C1 segment of cervical spinal cord (tissue), 14 donors: ENCODE data around the gene ISL2.

Source experiments
- DNase-seq, 14 donors: peaks; one replicate each; lab custom pipeline; 2025; lab: John Stamatoyannopoulos, UW

The ISL2 gene

DNA sequence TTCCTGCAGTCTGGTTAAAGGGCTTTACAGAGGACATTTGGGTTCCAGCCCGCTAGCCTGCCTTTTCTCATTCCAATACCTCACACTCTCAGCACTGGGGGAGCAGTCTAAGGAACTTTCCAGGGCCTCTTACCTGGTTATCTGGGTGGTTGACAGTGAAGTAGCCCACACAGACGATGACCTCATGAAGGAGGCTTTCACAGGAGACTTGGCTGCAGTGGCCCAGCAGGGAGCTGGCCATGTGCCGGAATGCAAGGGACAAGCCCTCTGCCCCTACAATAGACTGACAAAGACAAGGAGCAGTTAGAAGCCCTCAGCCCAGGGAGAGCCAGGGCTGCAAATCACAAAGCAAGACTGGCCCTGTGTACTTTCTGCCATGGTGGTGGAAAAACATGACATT is 39.5 kb downstream of the ISL2 start:
- DNase-seq = no peak

DNA sequence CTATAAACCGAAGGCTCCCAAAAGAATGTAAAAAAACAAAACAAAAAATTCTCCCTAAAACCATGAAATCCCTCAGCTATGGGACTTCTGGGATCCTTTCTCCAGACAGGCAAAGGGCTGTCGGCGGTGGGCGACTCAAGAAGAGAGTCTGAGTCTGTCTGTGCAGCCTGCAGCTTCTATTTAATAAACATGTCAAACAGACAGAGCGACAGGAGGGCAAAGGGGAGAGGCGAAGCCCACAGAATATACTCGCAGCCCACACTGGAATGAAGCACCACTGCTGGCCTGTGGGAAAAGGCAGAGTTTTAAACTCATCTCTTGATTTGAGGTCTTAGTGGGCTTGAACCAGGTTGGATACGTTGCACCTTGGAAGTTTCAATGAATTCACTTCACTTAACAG is 40.2 kb downstream of the ISL2 start:
- DNase-seq = no peak

GRCh38 chr15:76377217-76377616 is 40.6 kb downstream of the ISL2 start:
- no peak for DNase-seq

DNA sequence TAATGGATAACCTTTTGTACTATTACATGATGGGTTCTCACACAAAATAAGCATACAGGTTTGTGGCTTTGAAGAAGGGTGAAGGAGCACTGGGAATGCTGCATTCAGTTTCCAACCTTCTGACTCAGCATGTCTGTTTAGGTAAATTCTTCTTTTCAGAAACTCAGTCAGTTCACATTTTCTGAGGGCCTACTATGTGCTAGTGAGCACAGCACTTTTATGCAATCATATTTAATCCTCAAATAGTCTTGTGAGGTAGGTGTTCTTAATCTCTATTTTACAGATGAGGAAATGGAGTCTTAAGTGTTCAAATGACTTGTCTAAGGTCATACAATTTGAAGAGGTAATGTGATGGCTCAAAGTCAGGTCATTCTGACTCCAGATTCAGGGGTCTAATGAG is 41.2 kb downstream of the ISL2 start:
- DNase-seq = no peak

DNA sequence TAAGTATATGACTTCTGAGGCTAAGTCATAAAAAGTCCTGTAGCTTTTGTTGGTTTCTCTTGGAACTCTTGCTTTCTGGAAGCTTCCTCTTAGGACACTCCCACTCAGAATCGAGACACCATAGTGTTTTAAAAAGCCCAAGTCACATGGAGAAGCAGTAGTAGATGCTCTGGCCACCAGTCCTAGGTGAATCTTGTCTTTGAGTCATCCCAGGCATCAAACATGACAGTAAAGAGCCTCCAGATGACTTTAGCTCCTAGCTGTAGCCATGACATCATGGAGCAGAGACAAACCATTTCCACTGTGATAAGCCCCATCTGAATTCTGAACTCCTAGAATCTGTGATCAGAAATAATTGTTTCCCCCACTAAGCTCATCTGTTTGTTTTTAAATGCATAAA is 42.1 kb downstream of the ISL2 start:
- DNase-seq = no peak

DNA sequence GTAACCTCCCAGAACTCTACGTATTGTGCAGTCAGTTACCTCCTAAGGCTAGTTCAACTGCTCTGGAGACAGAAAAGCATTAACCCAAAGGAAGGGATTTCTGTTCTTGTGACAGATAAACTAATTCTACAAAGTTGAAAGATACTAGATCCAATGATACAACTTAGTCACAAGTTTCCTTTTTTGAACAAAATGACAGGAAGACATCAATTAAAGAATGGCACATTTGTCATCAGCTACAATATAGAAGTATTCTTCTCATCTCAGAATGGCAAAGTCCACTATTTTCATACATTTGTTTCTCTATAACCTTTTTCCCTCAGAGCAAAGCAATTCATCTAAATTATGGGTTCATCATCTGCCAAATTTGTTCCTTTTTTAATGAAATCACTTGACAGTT is 43.7 kb downstream of the ISL2 start:
- DNase-seq = no peak

- peak in 1 of 14 donors; percentile 58 for DNase-seq
These were observed 44.8 kb downstream of the ISL2 start for GRCh38 chr15:76381366-76381765.

DNA sequence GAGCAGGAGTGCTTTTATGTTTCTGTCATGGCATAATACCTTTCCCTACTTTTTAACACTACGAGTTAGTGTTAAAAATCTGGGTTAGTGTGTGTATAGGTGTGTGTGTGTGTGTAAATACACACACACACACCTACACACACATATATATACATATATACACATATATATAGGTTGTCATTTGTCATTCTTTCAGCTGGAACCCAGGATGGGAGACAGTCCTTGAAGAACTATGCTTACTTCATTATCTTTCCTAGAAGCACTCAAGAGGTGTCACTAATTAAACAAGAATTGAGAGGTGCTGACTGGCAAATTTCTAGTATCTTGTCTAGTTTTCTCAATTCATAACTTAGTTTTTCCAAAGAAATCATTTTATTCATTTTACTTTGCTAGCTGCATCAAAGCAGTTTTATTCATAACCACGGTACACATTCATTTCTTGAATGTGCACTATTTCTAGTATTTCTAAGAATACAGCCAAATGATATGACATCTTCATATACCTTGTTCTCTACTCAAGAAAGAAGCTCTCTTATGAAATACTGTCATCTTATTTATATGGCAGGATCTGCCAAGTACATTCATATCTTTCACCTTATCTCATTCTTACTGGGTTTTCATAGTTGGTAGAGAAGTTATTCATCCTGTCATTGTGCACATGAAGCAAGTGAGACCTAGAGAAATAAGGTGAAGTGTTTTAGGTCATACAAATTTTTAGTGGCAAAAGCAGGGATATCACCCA is 46.6 kb downstream of the ISL2 start:
- DNase-seq = no peak

DNA sequence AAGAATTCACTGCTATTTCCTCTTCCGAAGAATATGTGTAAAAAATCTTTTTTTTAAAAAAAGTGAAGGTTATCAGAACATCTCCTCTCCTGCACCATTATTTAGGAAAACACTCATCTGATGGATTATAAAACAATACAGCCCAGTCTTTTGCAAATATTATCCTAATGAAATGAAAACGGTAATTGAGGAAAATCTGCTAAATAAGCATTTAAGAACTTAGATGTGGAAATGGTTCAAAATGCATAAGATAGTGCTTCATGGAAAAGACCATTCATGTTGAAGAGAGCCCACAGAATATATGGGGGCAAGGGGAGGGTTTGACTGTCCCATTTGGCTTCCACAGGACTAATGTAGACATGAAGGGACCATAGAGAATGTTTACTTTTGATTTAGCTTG is 47.8 kb downstream of the ISL2 start:
- no peak for DNase-seq

- DNase-seq = no peak
These were observed 49.6 kb downstream of the ISL2 start for GRCh38 chr15:76386178-76386577.

DNA sequence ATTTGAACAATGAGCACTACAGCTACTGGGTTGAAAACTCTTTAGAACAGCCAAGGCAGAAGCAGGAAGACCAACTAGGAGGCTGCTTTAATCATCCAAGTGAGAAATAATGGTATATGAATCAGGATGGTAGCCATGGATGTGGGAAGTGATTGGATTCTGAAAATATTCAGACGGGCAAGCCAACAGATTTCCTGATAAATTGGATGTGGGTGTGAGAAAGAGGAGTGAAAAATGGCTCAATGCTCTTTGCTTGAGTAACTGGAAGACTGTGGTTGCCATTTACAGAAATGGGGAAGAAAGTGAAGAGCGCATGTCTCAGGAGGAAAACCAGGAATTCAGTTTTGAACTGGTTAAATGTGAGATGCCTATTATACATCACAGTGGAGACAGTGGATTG is 50.4 kb downstream of the ISL2 start:
- no peak for DNase-seq

- DNase-seq = no peak
These were observed 54.0 kb downstream of the ISL2 start for GRCh38 chr15:76390571-76390970.

GRCh38 chr15:76391309-76391708 is 54.7 kb downstream of the ISL2 start:
- no peak for DNase-seq

GRCh38 chr15:76391847-76392246 is 55.3 kb downstream of the ISL2 start:
- no peak for DNase-seq
